Measurements from ENCODE around the gene NPBWR2. TPM values are rescaled to one million over a fixed set of nuclear protein-coding genes. Genes with fewer than 3 reads are reported as not detected.

Gene NPBWR2
- total RNA-seq, 2 donors from 2014 or later: not detected

DNA sequence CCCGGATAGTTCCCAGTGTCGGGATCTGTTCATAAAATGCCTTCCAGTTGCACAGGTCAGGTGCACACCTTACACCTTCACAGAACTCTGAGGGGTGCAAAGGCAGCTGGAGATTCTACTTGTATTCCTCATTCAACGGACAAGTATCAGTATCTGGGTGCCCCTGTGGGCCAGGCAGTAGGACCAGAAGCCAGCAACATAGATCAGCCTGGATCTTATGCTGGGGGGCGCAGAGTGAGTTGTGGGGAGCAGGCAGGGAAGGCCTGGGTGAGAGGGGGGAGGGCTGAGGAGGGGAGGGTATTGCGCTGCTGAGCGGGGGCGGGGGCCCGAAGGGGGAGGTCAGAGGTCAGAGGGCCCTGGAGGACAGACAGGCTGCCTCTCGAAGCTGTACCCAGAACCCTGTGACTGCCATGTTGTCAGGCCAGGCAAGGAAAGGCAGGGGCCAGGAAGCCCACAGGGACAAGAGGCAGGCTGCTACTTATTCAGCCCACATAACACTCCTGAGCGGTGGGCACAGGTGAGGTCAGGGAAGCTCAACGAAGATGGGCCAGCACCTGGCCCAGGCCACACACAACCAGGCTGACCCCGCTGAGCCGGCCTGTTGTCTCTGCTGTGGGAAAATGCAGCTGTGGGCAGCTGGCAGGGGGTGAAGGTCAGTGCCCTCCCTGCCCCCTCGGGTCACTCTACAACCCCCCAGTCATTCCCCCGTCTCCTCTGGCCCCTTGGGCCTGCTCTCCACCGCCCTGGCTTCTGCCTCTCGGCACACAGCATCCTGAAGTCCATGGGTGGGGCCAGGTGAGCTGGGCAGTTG is 26.3 kb downstream of the NPBWR2 start:
- Histone ChIP-seq H3K27me3 (peaks cover 0 to 7% of the 10 kb centered on the region in 2 donors), H3K4me1 (peaks cover 0 to 64% of the 10 kb centered on the region in 2 donors), H3K9me3 (no peaks in the 10 kb centered on the region), H3K27ac (peak overlapping the region; percentile 81 to 85), H3K36me3 (no peaks in the 10 kb centered on the region), H3K4me3 (peak overlapping the region in 1 of 2 donors; percentile 72)
- TF ChIP-seq, protein P1, sequence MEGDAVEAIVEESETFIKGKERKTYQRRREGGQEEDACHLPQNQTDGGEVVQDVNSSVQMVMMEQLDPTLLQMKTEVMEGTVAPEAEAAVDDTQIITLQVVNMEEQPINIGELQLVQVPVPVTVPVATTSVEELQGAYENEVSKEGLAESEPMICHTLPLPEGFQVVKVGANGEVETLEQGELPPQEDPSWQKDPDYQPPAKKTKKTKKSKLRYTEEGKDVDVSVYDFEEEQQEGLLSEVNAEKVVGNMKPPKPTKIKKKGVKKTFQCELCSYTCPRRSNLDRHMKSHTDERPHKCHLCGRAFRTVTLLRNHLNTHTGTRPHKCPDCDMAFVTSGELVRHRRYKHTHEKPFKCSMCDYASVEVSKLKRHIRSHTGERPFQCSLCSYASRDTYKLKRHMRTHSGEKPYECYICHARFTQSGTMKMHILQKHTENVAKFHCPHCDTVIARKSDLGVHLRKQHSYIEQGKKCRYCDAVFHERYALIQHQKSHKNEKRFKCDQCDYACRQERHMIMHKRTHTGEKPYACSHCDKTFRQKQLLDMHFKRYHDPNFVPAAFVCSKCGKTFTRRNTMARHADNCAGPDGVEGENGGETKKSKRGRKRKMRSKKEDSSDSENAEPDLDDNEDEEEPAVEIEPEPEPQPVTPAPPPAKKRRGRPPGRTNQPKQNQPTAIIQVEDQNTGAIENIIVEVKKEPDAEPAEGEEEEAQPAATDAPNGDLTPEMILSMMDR (IDR thresholded peaks at IDR 0.05): no peak
- no peak for DNase-seq (ENCODE audit: low spot score)

DNA sequence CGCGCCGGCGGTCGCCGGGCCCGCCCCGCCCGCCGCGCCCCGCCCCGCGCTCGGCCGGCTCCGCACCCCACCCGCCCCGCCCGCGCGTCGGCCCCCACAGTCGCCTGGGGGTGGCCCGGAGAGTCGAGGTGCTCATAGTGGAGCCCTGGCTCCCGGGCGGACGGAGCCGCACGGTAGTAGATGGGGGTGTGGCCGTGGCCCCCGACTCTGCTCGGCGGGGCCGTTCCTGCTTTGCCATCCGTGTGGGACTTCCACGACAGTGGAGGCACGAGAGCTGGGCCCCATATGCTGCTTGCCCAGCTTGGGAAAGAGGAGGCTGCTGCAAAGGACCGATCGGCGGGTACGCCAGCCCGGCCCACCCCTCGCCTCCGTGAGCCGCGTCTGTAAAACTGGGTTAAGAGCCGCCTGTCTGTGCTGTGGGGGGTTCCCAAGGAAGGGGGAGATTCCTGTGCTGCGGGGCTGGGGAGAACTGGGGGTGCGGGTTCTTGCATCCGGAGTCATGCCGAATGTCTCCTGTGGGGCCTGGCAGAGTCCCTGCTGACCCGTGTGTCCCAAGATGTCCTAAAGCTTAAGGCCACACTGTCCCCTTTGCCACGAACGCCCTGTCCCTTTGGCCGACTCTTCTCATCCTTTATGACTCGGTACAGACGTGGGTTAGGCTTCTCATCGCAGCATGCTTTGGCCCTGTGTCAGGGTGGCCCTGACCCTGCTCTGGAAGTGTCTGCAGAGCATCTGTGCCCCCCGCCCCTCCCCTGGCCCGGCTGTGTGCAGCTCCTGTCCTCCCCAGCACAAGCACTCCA is 27.2 kb downstream of the NPBWR2 start, which contains the start of gene OPRL1:
TSS of gene OPRL1 (plus strand) at position 70 of the 800 bp plus-strand sequence. CDS start 12,639 bp downstream, outside the sequence.
- TF ChIP-seq, protein P1 (IDR thresholded peaks at IDR 0.05): no peak
- Histone ChIP-seq H3K9me3 (no peaks in the 10 kb centered on the region), H3K36me3 (no peaks in the 10 kb centered on the region), H3K4me1 (peaks cover 0 to 64% of the 10 kb centered on the region in 2 donors), H3K4me3 (peak within 1 kb of the TSS; percentile 72 to 84), H3K27ac (peak within 1 kb of the TSS; percentile 81 to 88), H3K27me3 (peaks cover 0 to 7% of the 10 kb centered on the region in 2 donors)
- peak; percentile 70 for DNase-seq (ENCODE audit: low spot score)

DNA sequence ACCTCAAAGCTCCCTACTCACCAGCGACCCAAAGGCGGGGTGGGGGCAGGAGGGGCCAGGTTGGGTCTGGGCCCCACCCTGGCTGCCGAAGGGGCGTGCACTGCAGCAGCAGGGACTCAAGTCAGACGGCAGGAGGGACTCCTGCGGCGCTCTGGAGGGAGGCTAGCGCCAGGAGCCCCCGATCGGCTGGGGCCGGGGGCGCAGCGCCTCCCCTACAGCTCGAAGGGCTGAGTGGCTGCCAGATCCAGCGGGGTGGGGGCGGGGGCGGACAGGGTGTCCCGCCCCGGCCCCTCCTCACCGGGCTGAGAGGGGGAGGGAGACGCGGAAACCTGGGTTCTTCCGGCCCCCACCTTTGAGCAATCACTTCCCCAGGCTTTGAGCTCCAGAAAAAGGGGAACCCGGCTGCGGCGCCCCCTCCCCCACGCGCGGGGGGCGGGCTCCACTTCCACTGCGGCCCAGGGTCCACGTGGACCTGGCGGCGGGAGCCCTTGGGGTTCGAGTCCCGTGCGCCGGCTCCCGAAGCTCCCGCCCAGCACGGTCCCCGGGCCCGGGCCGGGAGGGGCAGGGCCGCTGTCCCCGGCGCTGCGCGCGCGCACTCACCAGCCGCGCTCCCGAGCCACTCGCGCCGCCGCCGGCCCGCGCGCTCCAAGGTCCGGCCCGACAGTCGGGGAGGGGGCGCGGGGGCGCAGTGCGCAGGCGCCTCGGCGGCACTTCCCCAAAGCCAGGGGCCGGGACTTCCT is 27.9 kb downstream of the NPBWR2 start, which contains the start of gene RGS19:
TSS of gene RGS19 (minus strand) at position 246 of the 740 bp plus-strand sequence. CDS start 2,632 bp downstream, outside the sequence.
- Histone ChIP-seq H3K4me1 (peaks cover 0 to 61% of the 10 kb centered on the region in 2 donors), H3K4me3 (peak within 1 kb of the TSS; percentile 72 to 84), H3K27ac (peak within 1 kb of the TSS; percentile 81 to 88), H3K9me3 (no peaks in the 10 kb centered on the region), H3K27me3 (no peaks in the 10 kb centered on the region), H3K36me3 (no peaks in the 10 kb centered on the region)
- no peak for DNase-seq (ENCODE audit: low spot score)
- TF ChIP-seq, protein P1 (IDR thresholded peaks at IDR 0.05): no peak

DNA sequence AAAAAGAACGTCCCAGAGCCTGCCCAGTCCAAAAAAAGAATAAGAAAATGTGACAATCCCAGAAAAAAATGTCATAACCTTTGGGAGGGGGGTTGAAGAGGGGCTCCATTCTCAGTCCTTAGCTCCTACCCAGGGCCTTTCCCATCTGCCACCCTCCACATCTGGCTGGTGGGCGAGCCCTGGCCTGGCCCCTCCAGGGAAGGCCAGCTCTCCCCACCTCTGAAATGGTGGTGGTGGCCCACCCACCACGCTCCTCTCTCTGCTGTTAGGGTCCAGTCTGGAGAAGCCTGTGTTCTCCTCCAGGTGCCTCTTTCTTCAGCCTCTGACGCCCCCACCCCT is 28.5 kb downstream of the NPBWR2 start:
- Histone ChIP-seq H3K9me3 (no peaks in the 10 kb centered on the region), H3K36me3 (peaks cover 3% of the 10 kb centered on the region), H3K4me3 (peak overlapping the region; percentile 72 to 84), H3K27me3 (no peaks in the 10 kb centered on the region), H3K27ac (peak overlapping the region; percentile 79 to 88), H3K4me1 (peaks cover 0 to 56% of the 10 kb centered on the region in 2 donors)
- TF ChIP-seq, protein P1 (IDR thresholded peaks at IDR 0.05): no peak
- DNase-seq (ENCODE audit: low spot score): no peak

DNA sequence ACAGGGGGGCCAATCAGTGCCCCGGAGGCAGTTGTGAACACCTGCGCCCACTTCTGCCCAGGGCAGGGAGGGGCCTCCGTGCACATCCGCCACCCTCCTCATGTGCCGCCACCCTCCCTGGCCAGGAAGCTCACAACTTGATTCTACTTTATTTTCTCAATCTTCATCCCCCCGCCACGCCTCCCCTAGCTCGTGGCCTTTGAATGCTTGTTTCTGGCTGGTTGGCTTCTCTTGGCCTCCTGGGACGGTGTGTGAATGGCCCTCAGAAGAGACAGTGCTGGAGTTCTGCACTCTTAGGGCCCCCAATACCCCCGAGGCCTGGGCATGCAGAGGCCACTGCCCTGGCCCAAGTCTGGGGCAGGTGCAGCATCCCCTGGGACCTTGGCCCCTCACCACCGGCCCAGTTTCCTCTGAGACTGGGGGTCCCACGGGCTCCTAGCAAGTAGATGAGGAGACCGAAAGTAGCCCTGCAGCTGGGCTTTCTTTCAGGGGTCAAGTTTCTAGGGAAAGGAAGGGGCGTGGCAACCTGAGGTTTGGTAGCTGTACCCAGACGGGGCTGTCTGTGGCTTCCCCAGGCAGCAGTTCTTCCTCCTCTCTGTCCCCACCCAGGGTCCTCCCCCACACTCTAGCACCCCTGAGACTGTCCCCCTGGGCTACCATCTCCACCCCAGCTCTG is 29.4 kb downstream of the NPBWR2 start:
- DNase-seq (ENCODE audit: low spot score): no peak
- H3K9me3 ChIP-seq: no peaks in the 10 kb centered on the region
- peaks cover 10% of the 10 kb centered on the region for H3K36me3 ChIP-seq
- H3K27ac ChIP-seq: no peak overlapping the region
- H3K27me3 ChIP-seq: no peaks in the 10 kb centered on the region
- H3K4me1 ChIP-seq: peaks cover 0 to 48% of the 10 kb centered on the region in 2 donors
- TF ChIP-seq, protein P1 (IDR thresholded peaks at IDR 0.05): no peak
- peak overlapping the region; percentile 72 to 84 for H3K4me3 ChIP-seq
